ENCODE results near the gene C6orf120.

The C6orf120 gene

DNA sequence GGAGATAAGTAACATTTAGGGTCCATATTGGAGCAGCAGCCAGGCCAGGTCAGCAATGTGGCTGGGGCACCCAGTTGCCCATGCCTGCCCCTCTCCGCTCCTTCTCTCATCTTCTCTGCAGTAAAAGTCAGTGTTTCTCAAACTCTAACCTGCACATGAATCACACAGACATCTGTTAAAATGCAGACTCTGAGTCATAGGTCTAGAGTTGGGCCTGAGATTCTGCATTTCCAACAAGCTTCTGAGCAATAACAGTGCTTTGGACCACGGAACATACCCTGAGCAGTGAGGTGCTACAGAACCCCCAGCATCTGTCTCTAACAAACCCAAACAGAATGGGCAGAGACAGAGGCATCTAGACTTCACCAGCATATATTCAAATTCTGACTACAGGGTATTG, 12.3 kb downstream of the C6orf120 start:
- WGBS, 2 donors (ENCODE audit: extremely low coverage in 2 of 2, insufficient read length in 2 of 2, insufficient replicate concordance in 1 of 2), result no CpG with 5 or more reads among the region's 2 CpGs
- no peaks in the 10 kb centered on the region for H3K4me1 ChIP-seq (ENCODE audit: control insufficient read depth in 2 of 2, insufficient read depth in 1 of 2, low read depth in 1 of 2, low read length in 2 of 2)
- no peaks in the 10 kb centered on the region for H3K9me3 ChIP-seq (replicated peaks in 1 of 2; ENCODE audit: control insufficient read depth in 2 of 2, insufficient read depth in 1 of 2, low read depth in 1 of 2, low read length in 2 of 2)
- no peak overlapping the region for H3K23ac ChIP-seq (ENCODE audit: low read depth, low read length, poor library complexity)
- H2BK15ac ChIP-seq (ENCODE audit: low read length), result no peak overlapping the region
- no peak overlapping the region for H3K4me2 ChIP-seq (ENCODE audit: insufficient read depth, low read length, poor library complexity, severe bottlenecking)
- H3K4me3 ChIP-seq (ENCODE audit: low read length in 2 of 2), result no peak overlapping the region
- peaks cover 12 to 97% of the 10 kb centered on the region in 2 donors for H3K36me3 ChIP-seq (replicated peaks in 1 of 2; ENCODE audit: control insufficient read depth in 2 of 2, insufficient read depth in 2 of 2, low read length in 2 of 2)
- no peak overlapping the region for H2BK12ac ChIP-seq (ENCODE audit: low read length)
- H3K27me3 ChIP-seq (ENCODE audit: control insufficient read depth in 3 of 3, insufficient read depth in 3 of 3, low read depth in 1 of 3, low read length in 3 of 3), result no peaks in the 10 kb centered on the region
- H2AK5ac ChIP-seq (ENCODE audit: low read depth, low read length), result no peak overlapping the region
- H3K27ac ChIP-seq (replicated peaks; ENCODE audit: low read length), result no peak overlapping the region
- H3K14ac ChIP-seq (ENCODE audit: low read length), result no peak overlapping the region
- H3K79me1 ChIP-seq (ENCODE audit: low read depth, low read length), result peaks cover 4% of the 10 kb centered on the region
- DNase-seq (ENCODE audit: low spot score), result no peak
- no peak overlapping the region for H3K4ac ChIP-seq (ENCODE audit: low read length)
- no peak overlapping the region for H3K9ac ChIP-seq (ENCODE audit: low read depth, low read length, poor library complexity)
- no peak overlapping the region for H4K8ac ChIP-seq (ENCODE audit: low read depth, low read length)
- no peak overlapping the region for H2AFZ ChIP-seq (ENCODE audit: low read length)
- H3K18ac ChIP-seq (ENCODE audit: low read length), result no peak overlapping the region
- H2BK120ac ChIP-seq (ENCODE audit: low read depth, low read length), result no peak overlapping the region
- no peak overlapping the region for H2BK5ac ChIP-seq (ENCODE audit: low read length)
- no peak overlapping the region for H4K91ac ChIP-seq (ENCODE audit: low read depth, low read length, poor library complexity)

DNA sequence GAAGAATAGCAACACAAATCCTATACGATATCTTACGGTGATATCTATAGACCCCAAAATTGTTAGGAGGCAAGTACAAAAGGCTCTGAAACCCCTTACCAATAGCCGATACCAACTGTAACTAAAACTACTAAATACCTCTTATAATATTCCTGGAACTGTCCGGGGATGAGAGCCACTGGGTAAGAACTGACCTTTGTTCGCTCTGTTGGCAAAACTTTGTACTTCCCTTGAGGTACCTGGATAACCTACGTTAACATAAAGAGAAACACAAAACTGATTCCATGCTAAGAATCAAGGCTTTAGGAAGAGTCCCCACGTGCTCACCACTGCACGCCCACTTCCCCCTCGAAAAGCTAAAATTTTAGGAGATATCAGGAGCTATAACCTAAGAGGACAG, 12.7 kb downstream of the C6orf120 start:
- Histone ChIP-seq H3K9ac (ENCODE audit: low read depth, low read length, poor library complexity) (no peak overlapping the region), H2BK12ac (ENCODE audit: low read length) (no peak overlapping the region), H3K36me3 (replicated peaks in 1 of 2; ENCODE audit: control insufficient read depth in 2 of 2, insufficient read depth in 2 of 2, low read length in 2 of 2) (peaks cover 12 to 97% of the 10 kb centered on the region in 2 donors), H3K27ac (replicated peaks; ENCODE audit: low read length) (no peak overlapping the region), H3K18ac (ENCODE audit: low read length) (no peak overlapping the region), H2BK120ac (ENCODE audit: low read depth, low read length) (no peak overlapping the region), H3K9me3 (replicated peaks in 1 of 2; ENCODE audit: control insufficient read depth in 2 of 2, insufficient read depth in 1 of 2, low read depth in 1 of 2, low read length in 2 of 2) (no peaks in the 10 kb centered on the region), H3K27me3 (ENCODE audit: control insufficient read depth in 3 of 3, insufficient read depth in 3 of 3, low read depth in 1 of 3, low read length in 3 of 3) (no peaks in the 10 kb centered on the region), H3K23ac (ENCODE audit: low read depth, low read length, poor library complexity) (no peak overlapping the region), H2AFZ (ENCODE audit: low read length) (no peak overlapping the region), H4K91ac (ENCODE audit: low read depth, low read length, poor library complexity) (no peak overlapping the region), H4K8ac (ENCODE audit: low read depth, low read length) (no peak overlapping the region), H3K4me3 (ENCODE audit: low read length in 2 of 2) (no peak overlapping the region), H3K4me1 (ENCODE audit: control insufficient read depth in 2 of 2, insufficient read depth in 1 of 2, low read depth in 1 of 2, low read length in 2 of 2) (no peaks in the 10 kb centered on the region), H3K14ac (ENCODE audit: low read length) (no peak overlapping the region), H3K79me1 (ENCODE audit: low read depth, low read length) (peaks cover 4% of the 10 kb centered on the region), H2BK15ac (ENCODE audit: low read length) (no peak overlapping the region), H2BK5ac (ENCODE audit: low read length) (no peak overlapping the region), H2AK5ac (ENCODE audit: low read depth, low read length) (no peak overlapping the region), H3K4ac (ENCODE audit: low read length) (no peak overlapping the region), H3K4me2 (ENCODE audit: insufficient read depth, low read length, poor library complexity, severe bottlenecking) (no peak overlapping the region)
- WGBS, 2 donors (ENCODE audit: extremely low coverage in 2 of 2, insufficient read length in 2 of 2, insufficient replicate concordance in 1 of 2), result no CpG with 5 or more reads among the region's 9 CpGs
- no peak for DNase-seq (ENCODE audit: low spot score)

GRCh38 chr6:169719117-169719516, 17.2 kb downstream of the C6orf120 start:
- H2BK5ac ChIP-seq (ENCODE audit: low read length), result no peak overlapping the region
- H2AFZ ChIP-seq (ENCODE audit: low read length), result no peak overlapping the region
- peaks cover 5 to 7% of the 10 kb centered on the region in 2 donors for H3K4me1 ChIP-seq (ENCODE audit: control insufficient read depth in 2 of 2, insufficient read depth in 1 of 2, low read depth in 1 of 2, low read length in 2 of 2)
- peaks cover 7% of the 10 kb centered on the region for H3K79me1 ChIP-seq (ENCODE audit: low read depth, low read length)
- no peak overlapping the region for H2BK15ac ChIP-seq (ENCODE audit: low read length)
- H3K9ac ChIP-seq (ENCODE audit: low read depth, low read length, poor library complexity), result no peak overlapping the region
- no peak overlapping the region for H3K4me3 ChIP-seq (ENCODE audit: low read length in 2 of 2)
- no peak overlapping the region for H3K14ac ChIP-seq (ENCODE audit: low read length)
- H3K27ac ChIP-seq (replicated peaks; ENCODE audit: low read length), result no peak overlapping the region
- no peak overlapping the region for H2BK12ac ChIP-seq (ENCODE audit: low read length)
- no CpG with 5 or more reads among the region's 4 CpGs for WGBS, 2 donors (ENCODE audit: extremely low coverage in 2 of 2, insufficient read length in 2 of 2, insufficient replicate concordance in 1 of 2)
- H4K8ac ChIP-seq (ENCODE audit: low read depth, low read length), result no peak overlapping the region
- no peak overlapping the region for H3K4me2 ChIP-seq (ENCODE audit: insufficient read depth, low read length, poor library complexity, severe bottlenecking)
- H3K18ac ChIP-seq (ENCODE audit: low read length), result no peak overlapping the region
- H3K27me3 ChIP-seq (ENCODE audit: control insufficient read depth in 3 of 3, insufficient read depth in 3 of 3, low read depth in 1 of 3, low read length in 3 of 3), result peaks cover 0 to 2% (median 0%) of the 10 kb centered on the region in 3 experiments
- no peak overlapping the region for H4K91ac ChIP-seq (ENCODE audit: low read depth, low read length, poor library complexity)
- H2BK120ac ChIP-seq (ENCODE audit: low read depth, low read length), result no peak overlapping the region
- H3K23ac ChIP-seq (ENCODE audit: low read depth, low read length, poor library complexity), result no peak overlapping the region
- no peaks in the 10 kb centered on the region for H3K9me3 ChIP-seq (replicated peaks in 1 of 2; ENCODE audit: control insufficient read depth in 2 of 2, insufficient read depth in 1 of 2, low read depth in 1 of 2, low read length in 2 of 2)
- H2AK5ac ChIP-seq (ENCODE audit: low read depth, low read length), result no peak overlapping the region
- H3K4ac ChIP-seq (ENCODE audit: low read length), result no peak overlapping the region
- H3K36me3 ChIP-seq (replicated peaks in 1 of 2; ENCODE audit: control insufficient read depth in 2 of 2, insufficient read depth in 2 of 2, low read length in 2 of 2), result peaks cover 5 to 71% of the 10 kb centered on the region in 2 donors
- DNase-seq (ENCODE audit: low spot score), result no peak

- Histone ChIP-seq H3K79me1 (ENCODE audit: low read depth, low read length) (peaks cover 6% of the 10 kb centered on the region), H3K9me3 (replicated peaks in 1 of 2; ENCODE audit: control insufficient read depth in 2 of 2, insufficient read depth in 1 of 2, low read depth in 1 of 2, low read length in 2 of 2) (no peaks in the 10 kb centered on the region), H3K14ac (ENCODE audit: low read length) (no peak overlapping the region), H4K8ac (ENCODE audit: low read depth, low read length) (no peak overlapping the region), H3K4me3 (ENCODE audit: low read length in 2 of 2) (no peak overlapping the region), H3K27ac (replicated peaks; ENCODE audit: low read length) (no peak overlapping the region), H2AFZ (ENCODE audit: low read length) (no peak overlapping the region), H4K91ac (ENCODE audit: low read depth, low read length, poor library complexity) (no peak overlapping the region), H3K18ac (ENCODE audit: low read length) (no peak overlapping the region), H3K9ac (ENCODE audit: low read depth, low read length, poor library complexity) (no peak overlapping the region), H2BK12ac (ENCODE audit: low read length) (no peak overlapping the region), H3K27me3 (ENCODE audit: control insufficient read depth in 3 of 3, insufficient read depth in 3 of 3, low read depth in 1 of 3, low read length in 3 of 3) (peaks cover 0 to 2% (median 0%) of the 10 kb centered on the region in 3 experiments), H3K4me2 (ENCODE audit: insufficient read depth, low read length, poor library complexity, severe bottlenecking) (no peak overlapping the region), H2BK5ac (ENCODE audit: low read length) (no peak overlapping the region), H3K4ac (ENCODE audit: low read length) (no peak overlapping the region), H3K23ac (ENCODE audit: low read depth, low read length, poor library complexity) (no peak overlapping the region), H2BK15ac (ENCODE audit: low read length) (no peak overlapping the region), H2BK120ac (ENCODE audit: low read depth, low read length) (no peak overlapping the region), H3K4me1 (ENCODE audit: control insufficient read depth in 2 of 2, insufficient read depth in 1 of 2, low read depth in 1 of 2, low read length in 2 of 2) (peaks cover 5 to 7% of the 10 kb centered on the region in 2 donors), H2AK5ac (ENCODE audit: low read depth, low read length) (no peak overlapping the region), H3K36me3 (replicated peaks in 1 of 2; ENCODE audit: control insufficient read depth in 2 of 2, insufficient read depth in 2 of 2, low read length in 2 of 2) (peaks cover 3 to 59% of the 10 kb centered on the region in 2 donors)
- no peak for DNase-seq (ENCODE audit: low spot score)
- WGBS, 2 donors (ENCODE audit: extremely low coverage in 2 of 2, insufficient read length in 2 of 2, insufficient replicate concordance in 1 of 2), result 100% methylated on average over 1 of the region's 3 CpGs; no CpG with 5 or more reads in 1 of the 2 donors
Observed at GRCh38 chr6:169720207-169720855, 18.4 kb downstream of the C6orf120 start.

Data from neuronal stem cell (in vitro differentiated cells).